Measurements from ENCODE around the gene MFSD2A. TPM values are rescaled to one million over a fixed set of nuclear protein-coding genes. Genes with fewer than 3 reads are reported as not detected.

MFSD2A gene
- total RNA-seq, 1 donor from 2014 or later = 0.90 TPM

DNA sequence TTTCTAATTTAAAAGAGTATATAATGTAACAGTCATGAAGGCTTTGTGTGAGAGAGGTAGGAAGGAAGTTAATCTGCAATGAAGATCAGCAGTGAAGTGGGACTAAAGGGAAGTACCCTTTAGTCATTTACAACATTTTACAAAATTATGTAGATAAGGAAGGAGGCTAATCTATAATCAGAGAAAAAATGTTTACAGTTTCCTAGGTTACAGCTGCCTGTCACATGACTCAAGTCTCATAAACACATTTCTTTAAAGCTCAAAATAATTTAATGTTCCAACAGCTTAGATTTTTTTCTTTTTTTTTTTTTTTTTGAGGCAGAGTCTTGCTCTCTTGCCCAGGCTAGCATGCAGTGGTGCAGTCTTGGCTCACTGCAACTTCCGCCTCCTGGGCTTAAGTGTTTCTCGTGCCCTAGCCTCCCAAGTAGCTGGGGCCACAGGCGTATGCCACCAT lies 59.3 kb downstream of the MFSD2A start:
- Histone ChIP-seq H3K79me2 (ENCODE audit: low read depth) (no peaks in the 10 kb centered on the region), H3K9me3 (ENCODE audit: low read depth) (no peaks in the 10 kb centered on the region), H3F3A (ENCODE audit: low read depth) (no peaks in the 10 kb centered on the region), H3K27me3 (no peaks in the 10 kb centered on the region), H3K27ac (no peak overlapping the region), H3K9ac (no peak overlapping the region), H3K4me2 (no peak overlapping the region), H4K20me1 (ENCODE audit: low read depth) (no peaks in the 10 kb centered on the region), H3K4me1 (no peaks in the 10 kb centered on the region), H3K36me3 (no peaks in the 10 kb centered on the region), H3K4me3 (no peak overlapping the region), H2AFZ (replicated peaks) (no peak overlapping the region)
- Mint-ChIP-seq H3K27me3 (ENCODE audit: insufficient read depth, low read depth) (no peaks in the 10 kb centered on the region), H3K27ac (no peak overlapping the region), H3K4me1 (no peaks in the 10 kb centered on the region), H3K9me3 (peaks cover 3% of the 10 kb centered on the region), H3K36me3 (no peaks in the 10 kb centered on the region), H3K4me3 (no peak overlapping the region)
- TF ChIP-seq, protein P1, sequence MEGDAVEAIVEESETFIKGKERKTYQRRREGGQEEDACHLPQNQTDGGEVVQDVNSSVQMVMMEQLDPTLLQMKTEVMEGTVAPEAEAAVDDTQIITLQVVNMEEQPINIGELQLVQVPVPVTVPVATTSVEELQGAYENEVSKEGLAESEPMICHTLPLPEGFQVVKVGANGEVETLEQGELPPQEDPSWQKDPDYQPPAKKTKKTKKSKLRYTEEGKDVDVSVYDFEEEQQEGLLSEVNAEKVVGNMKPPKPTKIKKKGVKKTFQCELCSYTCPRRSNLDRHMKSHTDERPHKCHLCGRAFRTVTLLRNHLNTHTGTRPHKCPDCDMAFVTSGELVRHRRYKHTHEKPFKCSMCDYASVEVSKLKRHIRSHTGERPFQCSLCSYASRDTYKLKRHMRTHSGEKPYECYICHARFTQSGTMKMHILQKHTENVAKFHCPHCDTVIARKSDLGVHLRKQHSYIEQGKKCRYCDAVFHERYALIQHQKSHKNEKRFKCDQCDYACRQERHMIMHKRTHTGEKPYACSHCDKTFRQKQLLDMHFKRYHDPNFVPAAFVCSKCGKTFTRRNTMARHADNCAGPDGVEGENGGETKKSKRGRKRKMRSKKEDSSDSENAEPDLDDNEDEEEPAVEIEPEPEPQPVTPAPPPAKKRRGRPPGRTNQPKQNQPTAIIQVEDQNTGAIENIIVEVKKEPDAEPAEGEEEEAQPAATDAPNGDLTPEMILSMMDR (IDR thresholded peaks at IDR 0.05) = no peak
- TF ChIP-seq EZH2phosphoT487 (IDR thresholded peaks at IDR 0.05) (no peak), EZH2 (IDR thresholded peaks at IDR 0.05) (no peak)
- no peak for DNase-seq (ENCODE audit: low spot score)

DNA sequence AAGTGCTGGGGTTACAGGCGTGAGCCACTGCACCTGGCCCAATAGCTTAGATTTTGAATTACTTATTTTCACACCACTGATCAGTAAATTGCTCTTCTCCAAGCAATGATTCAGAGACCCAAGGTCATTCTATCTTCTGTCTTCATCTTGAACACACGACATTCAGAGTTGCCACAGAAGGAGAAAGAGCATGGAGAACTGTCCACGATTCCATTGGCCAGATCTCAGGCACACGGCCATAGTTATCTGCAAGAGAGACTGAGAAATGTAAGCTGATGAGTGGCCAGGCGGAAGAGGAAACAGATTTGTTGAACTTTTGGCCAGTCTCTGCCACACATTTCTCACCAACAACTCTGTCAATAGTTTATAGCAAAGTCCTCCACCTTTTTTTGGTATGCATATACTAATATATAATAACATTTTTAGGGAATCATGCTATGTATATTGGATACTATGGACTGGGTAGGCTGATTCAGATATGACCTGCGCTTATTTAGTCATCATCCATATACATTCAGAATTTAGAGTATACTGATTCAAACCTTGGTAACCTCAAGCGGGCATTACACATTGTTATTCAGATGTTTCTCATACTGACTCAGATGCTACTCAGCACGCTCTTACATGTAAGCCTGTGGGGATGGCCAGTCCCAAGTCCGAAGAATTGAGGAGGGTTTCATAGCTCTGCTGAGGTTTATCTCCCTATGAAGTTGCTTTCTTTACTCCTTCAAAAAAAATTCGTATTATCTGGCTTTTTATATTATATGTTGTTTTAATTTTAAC lies 60.1 kb downstream of the MFSD2A start:
- Histone ChIP-seq H3K79me2 (ENCODE audit: low read depth) (no peaks in the 10 kb centered on the region), H3K36me3 (no peaks in the 10 kb centered on the region), H3K27ac (no peak overlapping the region), H3K27me3 (no peaks in the 10 kb centered on the region), H3K9me3 (ENCODE audit: low read depth) (no peaks in the 10 kb centered on the region), H3K4me1 (no peaks in the 10 kb centered on the region), H2AFZ (replicated peaks) (no peak overlapping the region), H4K20me1 (ENCODE audit: low read depth) (no peaks in the 10 kb centered on the region), H3K4me3 (no peak overlapping the region), H3K9ac (no peak overlapping the region), H3F3A (ENCODE audit: low read depth) (no peaks in the 10 kb centered on the region), H3K4me2 (no peak overlapping the region)
- H3K4me1 Mint-ChIP-seq = no peaks in the 10 kb centered on the region
- no peaks in the 10 kb centered on the region for H3K36me3 Mint-ChIP-seq
- DNase-seq (ENCODE audit: low spot score) = no peak
- TF ChIP-seq EZH2phosphoT487 (IDR thresholded peaks at IDR 0.05) = no peak
- TF ChIP-seq, protein P1 (IDR thresholded peaks at IDR 0.05) = no peak
- no peak for TF ChIP-seq EZH2 (IDR thresholded peaks at IDR 0.05)
- H3K9me3 Mint-ChIP-seq = peaks cover 4% of the 10 kb centered on the region
- no peaks in the 10 kb centered on the region for H3K27me3 Mint-ChIP-seq (ENCODE audit: insufficient read depth, low read depth)
- no peak overlapping the region for H3K27ac Mint-ChIP-seq
- H3K4me3 Mint-ChIP-seq = no peak overlapping the region

DNA sequence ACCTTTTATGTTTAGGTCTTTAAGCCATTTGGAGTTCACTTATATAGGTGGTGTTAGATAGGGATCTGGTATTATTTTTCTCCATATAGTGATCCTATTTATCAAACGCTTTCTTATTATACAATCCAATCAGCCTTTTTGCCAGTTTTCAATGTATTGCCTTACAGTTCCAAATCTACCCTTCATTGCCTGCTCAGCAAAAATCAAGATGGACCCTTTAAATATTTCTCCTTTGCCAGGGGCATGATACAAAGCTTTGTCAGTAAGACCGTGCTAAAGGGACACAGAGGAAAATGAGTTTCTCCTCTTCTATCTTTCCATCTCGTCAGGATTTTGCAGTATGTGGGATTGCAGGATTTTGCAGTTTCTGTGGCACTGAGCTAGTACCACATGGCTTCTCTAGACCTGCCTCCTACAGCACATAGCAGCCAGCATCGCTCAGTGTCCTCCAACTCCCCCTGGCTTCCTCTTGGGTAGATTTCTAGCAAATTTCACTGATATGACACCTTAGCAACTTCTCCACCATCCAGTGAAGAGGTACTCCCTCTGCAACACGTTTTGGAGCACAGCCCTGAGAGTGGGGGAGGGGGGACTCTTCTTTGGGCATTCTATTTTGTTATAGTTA lies 63.1 kb downstream of the MFSD2A start:
- Histone ChIP-seq H3K9me3 (ENCODE audit: low read depth) (no peaks in the 10 kb centered on the region), H3K4me1 (no peaks in the 10 kb centered on the region), H3K36me3 (no peaks in the 10 kb centered on the region), H2AFZ (replicated peaks) (no peak overlapping the region), H3K27ac (no peak overlapping the region), H3K4me3 (no peak overlapping the region), H4K20me1 (ENCODE audit: low read depth) (no peaks in the 10 kb centered on the region), H3K27me3 (no peaks in the 10 kb centered on the region), H3K9ac (no peak overlapping the region), H3K79me2 (ENCODE audit: low read depth) (no peaks in the 10 kb centered on the region), H3K4me2 (no peak overlapping the region), H3F3A (ENCODE audit: low read depth) (no peaks in the 10 kb centered on the region)
- Mint-ChIP-seq H3K4me3 (no peak overlapping the region), H3K27me3 (ENCODE audit: insufficient read depth, low read depth) (peaks cover 3% of the 10 kb centered on the region), H3K36me3 (no peaks in the 10 kb centered on the region), H3K4me1 (no peaks in the 10 kb centered on the region), H3K27ac (no peak overlapping the region), H3K9me3 (peaks cover 11% of the 10 kb centered on the region)
- no peak for DNase-seq (ENCODE audit: low spot score)
- TF ChIP-seq, protein P1 (IDR thresholded peaks at IDR 0.05) = no peak
- TF ChIP-seq EZH2 (IDR thresholded peaks at IDR 0.05) = no peak
- TF ChIP-seq EZH2phosphoT487 (IDR thresholded peaks at IDR 0.05) = no peak

Small RNA genes lying within 50 kb of the gene (small RNA-seq; reads per million reads assigned to genes)
- not detected for gene RF00019

Other genes with a start within 250 kb of the MFSD2A start
- gene PPIE, start 216.3 kb upstream of the MFSD2A start, total RNA-seq (ENCODE audit: low replicate concordance) = 50.8 and 57.2 TPM in 2 replicates
- 2.1 TPM in 2 replicates for gene OXCT2, start 183.8 kb upstream of the MFSD2A start, total RNA-seq (ENCODE audit: low replicate concordance)
- gene BMP8B, start 166.3 kb upstream of the MFSD2A start, total RNA-seq (ENCODE audit: low replicate concordance) = 0.24 and 0.28 TPM in 2 replicates
- gene TRIT1, start 71.6 kb upstream of the MFSD2A start, total RNA-seq (ENCODE audit: low replicate concordance) = 45.1 and 64.8 TPM in 2 replicates
- 21.8 and 39.8 TPM in 2 replicates for gene MYCL, start 53.2 kb upstream of the MFSD2A start, total RNA-seq (ENCODE audit: low replicate concordance)
- 150 and 154 TPM in 2 replicates for gene CAP1, start 85.6 kb downstream of the MFSD2A start, total RNA-seq (ENCODE audit: low replicate concordance)
- 110 and 115 TPM in 2 replicates for gene PPT1, start 142.1 kb downstream of the MFSD2A start, total RNA-seq (ENCODE audit: low replicate concordance)
- gene RLF, start 206.2 kb downstream of the MFSD2A start, total RNA-seq (ENCODE audit: low replicate concordance) = 48.4 and 72.7 TPM in 2 replicates